GM23248 (cell line): ENCODE results near the gene ZNF606. TPM values are rescaled to one million over a fixed set of nuclear protein-coding genes. Genes with fewer than 3 reads are reported as not detected.

Experiments used
- DNase-seq: peaks from one replicate; pipeline ENCODE4 v3.0.0-alpha.2; 2015
- H2AFZ ChIP-seq: fragments of 200-600 bp; sonication (generic); 2 replicates; pipeline ENCODE4 v1.6.1; 2016; ENCODE audit warnings: antibody characterized with exemption
- H3F3A ChIP-seq: fragments of 200-600 bp; sonication (generic); 2 replicates; pipeline ENCODE4 v1.6.1; 2016; ENCODE audit warnings: mild to moderate bottlenecking, antibody characterized with exemption, mixed run types; ENCODE audit not compliant: insufficient read depth
- H3K27ac ChIP-seq: fragments of 200-600 bp; sonication (generic); 2 replicates; pipeline ENCODE4 v1.5.1; 2016; ENCODE audit warnings: mild to moderate bottlenecking
- H3K27me3 ChIP-seq: fragments of 200-600 bp; sonication (generic); replicated peaks from 2 replicates; pipeline ENCODE4 v1.6.1; 2016; ENCODE audit warnings: mild to moderate bottlenecking; ENCODE audit not compliant: insufficient read depth
- H3K36me3 ChIP-seq: fragments of 200-600 bp; sonication (generic); 2 replicates; pipeline ENCODE4 v1.6.1; 2016; ENCODE audit warnings: low read depth, mild to moderate bottlenecking
- H3K4me1 ChIP-seq: fragments of 200-600 bp; sonication (generic); 2 replicates; pipeline ENCODE4 v1.6.1; 2016; ENCODE audit warnings: mild to moderate bottlenecking; ENCODE audit not compliant: insufficient read depth
- H3K4me2 ChIP-seq: fragments of 200-600 bp; sonication (generic); one replicate; pipeline ENCODE4 v1.6.1; 2016; ENCODE audit warnings: mild to moderate bottlenecking; ENCODE audit not compliant: unreplicated experiment
- H3K4me3 ChIP-seq: fragments of 200-600 bp; sonication (generic); 2 replicates; pipeline ENCODE4 v1.5.1; 2016; ENCODE audit warnings: mild to moderate bottlenecking
- H3K79me2 ChIP-seq: fragments of 200-600 bp; sonication (generic); 2 replicates; pipeline ENCODE4 v1.6.1; 2016; ENCODE audit warnings: mild to moderate bottlenecking; ENCODE audit not compliant: insufficient read depth
- H3K9ac ChIP-seq: fragments of 200-600 bp; sonication (generic); 2 replicates; pipeline ENCODE4 v1.6.1; 2016; ENCODE audit warnings: mild to moderate bottlenecking
- H3K9me2 ChIP-seq: fragments of 200-600 bp; sonication (generic); 2 replicates; pipeline ENCODE4 v1.6.1; 2016; ENCODE audit warnings: mixed run types, mild to moderate bottlenecking, moderate library complexity; ENCODE audit not compliant: insufficient read depth
- H3K9me3 ChIP-seq: fragments of 200-600 bp; sonication (generic); one replicate; pipeline ENCODE4 v1.6.1; 2017; ENCODE audit warnings: low read depth
- H4K20me1 ChIP-seq: fragments of 200-600 bp; sonication (generic); 2 replicates; pipeline ENCODE4 v1.6.0; 2016; ENCODE audit not compliant: insufficient read depth
- EZH2 ChIP-seq: fragments of 200-600 bp; sonication (generic); IDR thresholded peaks from 2 replicates; pipeline ENCODE4 v1.6.1; 2018; ENCODE audit warnings: antibody characterized with exemption, mild to moderate bottlenecking; ENCODE audit not compliant: insufficient read depth, poor library complexity, severe bottlenecking
- EZH2phosphoT487 ChIP-seq: fragments of 200-600 bp; sonication (generic); IDR thresholded peaks from 2 replicates; pipeline ENCODE4 v1.6.1; 2018; ENCODE audit warnings: antibody characterized with exemption, moderate library complexity, mild to moderate bottlenecking, low read depth; ENCODE audit not compliant: insufficient read depth
- WGBS, 2 experiments: methylation state at CpG; one replicate each; pipeline ENCODE4 v1.1.6; 2015 to 2017; ENCODE audit warnings: low lambda C conversion rate in 2 of 2, low coverage in 1 of 2; ENCODE audit errors: missing lambda C conversion rate in 2 of 2; 5-methylcytosine and 5-hydroxymethylcytosine counted together
- in situ Hi-C: fragments of 300-500 bp; cut with MboI; formaldehyde crosslinking; loops from 2 replicates; pipeline ENCODE4 v1.15.0; 2020
- polyA plus RNA-seq: library from polyadenylated mRNA; unstranded; fragments of >200 nt; fragmentation: Nextera tagmentation; extraction: Ambion mirVana; gene quantifications from 2 replicates; pipeline ENCODE4 v1.2.1, GENCODE V29; 2016
- total RNA-seq: library from RNA; depleted of rRNA; stranded (reverse); fragments of >200 nt; shearing (Covaris generic); gene quantifications from 2 replicates; pipeline ENCODE4 v1.2.3, GENCODE V29; 2014

The ZNF606 gene
- total and polyA plus RNA-seq, 2 experiments from 2014 or later, result 8.1 to 15.0 TPM

DNA sequence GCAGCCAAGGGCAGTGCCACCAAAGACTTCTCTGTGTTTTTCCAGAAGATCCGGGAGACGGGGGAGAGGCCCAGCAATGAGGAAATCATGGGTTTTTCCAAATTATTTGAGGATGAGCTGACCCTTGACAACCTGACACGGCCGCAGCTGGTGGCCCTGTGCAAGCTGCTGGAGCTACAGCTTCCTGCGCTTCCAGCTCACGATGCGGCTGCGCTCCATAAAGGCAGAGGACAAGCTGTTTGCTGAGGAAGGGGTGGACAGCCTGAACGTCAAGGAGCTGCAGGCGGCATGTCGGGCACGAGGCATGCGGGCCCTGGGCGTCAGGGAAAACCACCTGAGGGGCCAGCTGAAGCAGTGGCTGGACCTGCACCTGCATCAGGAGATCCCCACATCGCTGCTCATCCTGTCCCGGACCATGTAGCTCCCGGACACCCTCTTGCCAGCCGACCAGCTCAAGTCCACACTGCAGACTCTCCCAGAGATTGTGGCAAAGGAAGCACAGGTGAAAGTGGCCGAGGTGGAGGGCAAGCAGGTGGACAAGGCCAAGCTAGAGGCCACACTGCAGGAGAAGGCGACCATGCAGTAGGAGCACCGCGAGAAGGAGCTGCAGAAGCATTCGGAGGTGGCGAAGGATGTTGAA lies 42.9 kb upstream of the ZNF606 start:
- TF ChIP-seq EZH2 (no peak), EZH2phosphoT487 (no peak)
- DNase-seq, result no peak
- H4K20me1 ChIP-seq, result no peaks in the 10 kb centered on the region
- H3K79me2 ChIP-seq, result no peaks in the 10 kb centered on the region
- 58 to 60% methylated on average over 24 of the region's 24 CpGs for WGBS, 2 experiments
- in situ Hi-C loops, result no loop called here
- H3F3A ChIP-seq, result no peaks in the 10 kb centered on the region
- no peaks in the 10 kb centered on the region for H3K4me1 ChIP-seq
- H3K9me3 ChIP-seq, result no peaks in the 10 kb centered on the region
- H3K27ac ChIP-seq, result no peak overlapping the region
- H3K27me3 ChIP-seq, result no peaks in the 10 kb centered on the region
- H3K9me2 ChIP-seq, result no peaks in the 10 kb centered on the region
- no peak overlapping the region for H2AFZ ChIP-seq
- H3K4me3 ChIP-seq, result no peak overlapping the region
- no peak overlapping the region for H3K4me2 ChIP-seq
- H3K9ac ChIP-seq, result no peak overlapping the region
- no peaks in the 10 kb centered on the region for H3K36me3 ChIP-seq

DNA sequence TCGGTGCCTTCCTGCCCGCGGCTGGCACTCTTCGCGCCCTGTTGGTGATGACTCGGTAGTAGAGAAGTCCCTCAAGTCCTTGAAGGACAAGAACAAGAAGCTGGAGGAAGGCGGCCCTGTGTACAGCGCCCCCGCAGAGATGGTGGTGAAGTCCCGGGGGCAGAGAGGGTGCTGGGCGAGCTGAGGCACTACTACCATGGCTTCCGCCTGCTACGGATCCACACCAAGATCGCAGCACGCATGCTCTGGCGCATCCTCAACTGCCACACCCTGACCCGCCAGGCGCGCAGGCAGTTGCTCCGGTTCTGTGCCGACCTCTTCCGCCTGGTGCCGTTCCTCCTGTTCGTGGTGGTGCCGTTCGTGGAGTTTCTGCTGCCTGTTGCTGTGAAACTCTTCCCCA lies 42.3 kb upstream of the ZNF606 start:
- Histone ChIP-seq H3K9me3 (no peaks in the 10 kb centered on the region), H3K27me3 (no peaks in the 10 kb centered on the region), H3K79me2 (no peaks in the 10 kb centered on the region), H3K9me2 (no peaks in the 10 kb centered on the region), H3K36me3 (no peaks in the 10 kb centered on the region), H3K4me2 (no peak overlapping the region), H3F3A (no peaks in the 10 kb centered on the region), H2AFZ (no peak overlapping the region), H3K4me1 (no peaks in the 10 kb centered on the region), H3K9ac (no peak overlapping the region), H3K27ac (no peak overlapping the region), H3K4me3 (no peak overlapping the region), H4K20me1 (no peaks in the 10 kb centered on the region)
- in situ Hi-C loops, result no loop called here
- TF ChIP-seq EZH2, result no peak
- TF ChIP-seq EZH2phosphoT487, result no peak
- no peak for DNase-seq
- 76 to 80% methylated on average over 26 of the region's 26 CpGs for WGBS, 2 experiments

DNA sequence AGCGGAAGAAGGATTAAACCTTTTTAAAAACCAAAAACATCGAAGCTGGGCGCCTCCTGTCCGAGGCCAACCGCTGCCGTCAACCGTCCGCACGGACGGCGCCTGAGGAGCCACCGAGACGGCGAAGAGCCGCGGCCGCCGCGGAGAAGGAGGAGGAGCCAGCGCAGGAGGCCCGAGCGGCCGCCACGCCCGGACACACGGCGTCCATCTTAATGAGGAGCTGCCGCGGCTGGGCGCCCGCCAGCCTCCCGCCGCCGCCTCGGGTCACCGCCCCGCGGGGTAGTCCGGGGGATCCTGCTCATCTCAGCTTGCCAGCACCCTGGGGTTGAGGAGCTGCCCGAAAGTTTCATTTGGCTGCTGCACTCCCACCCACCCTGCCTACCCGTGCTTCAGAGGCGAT lies 41.8 kb upstream of the ZNF606 start:
- Histone ChIP-seq H3K4me1 (no peaks in the 10 kb centered on the region), H3K9me3 (no peaks in the 10 kb centered on the region), H3K9me2 (no peaks in the 10 kb centered on the region), H3K79me2 (no peaks in the 10 kb centered on the region), H3K4me2 (no peak overlapping the region), H3K9ac (no peak overlapping the region), H3F3A (no peaks in the 10 kb centered on the region), H3K27ac (no peak overlapping the region), H2AFZ (no peak overlapping the region), H4K20me1 (no peaks in the 10 kb centered on the region), H3K36me3 (no peaks in the 10 kb centered on the region), H3K27me3 (no peaks in the 10 kb centered on the region), H3K4me3 (no peak overlapping the region)
- in situ Hi-C loops, result no loop called here
- WGBS, 2 experiments, result 45 to 56% methylated on average over 30 to 42 of the region's 42 CpGs
- DNase-seq, result no peak
- TF ChIP-seq EZH2phosphoT487 (no peak), EZH2 (no peak)

DNA sequence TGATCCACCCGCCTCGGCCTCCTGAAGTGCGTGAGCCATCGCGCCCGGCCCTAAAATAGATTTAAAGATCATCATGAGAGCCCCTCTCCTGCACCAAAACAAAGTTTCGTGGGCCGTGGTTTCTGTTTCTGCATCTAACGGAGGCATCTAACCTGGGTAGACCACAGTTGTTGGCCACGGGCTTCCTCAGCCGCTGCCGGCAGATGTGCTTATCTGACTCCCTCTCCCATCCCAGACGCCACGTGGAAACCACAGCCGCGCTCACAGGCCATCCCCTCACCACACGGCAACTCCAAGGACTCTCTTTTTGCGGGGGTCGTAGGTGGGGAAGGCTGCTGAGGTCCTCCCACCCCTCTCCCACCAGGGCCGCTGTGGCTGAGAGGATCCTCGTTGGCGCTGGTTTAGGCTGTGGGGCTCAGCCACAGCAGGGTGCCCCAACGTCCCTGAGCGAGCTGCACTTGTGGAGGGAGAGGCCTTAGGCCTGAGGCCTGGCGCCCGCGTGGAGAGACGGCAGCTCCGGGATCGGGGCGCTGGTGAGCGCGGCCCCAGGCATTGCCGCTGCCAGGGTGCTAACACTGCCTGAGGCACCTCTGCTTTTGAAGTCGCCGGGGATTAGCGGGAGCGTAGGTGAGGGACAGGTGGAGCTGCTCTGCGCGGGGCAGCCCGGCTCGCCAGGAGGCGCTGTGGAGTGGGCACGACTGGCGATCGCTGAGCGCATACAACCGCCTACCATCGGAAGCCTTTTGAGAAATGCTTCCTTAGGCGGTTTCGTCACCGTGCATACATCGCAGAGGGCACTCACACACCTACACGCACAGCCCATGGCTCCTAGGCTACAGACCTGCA lies 40.1 kb upstream of the ZNF606 start:
- H3K79me2 ChIP-seq, result no peaks in the 10 kb centered on the region
- no peak overlapping the region for H3K4me3 ChIP-seq
- H3K27ac ChIP-seq, result no peak overlapping the region
- H3K36me3 ChIP-seq, result no peaks in the 10 kb centered on the region
- no peaks in the 10 kb centered on the region for H3K9me3 ChIP-seq
- H2AFZ ChIP-seq, result no peak overlapping the region
- 30 to 34% methylated on average over 53 of the region's 54 CpGs for WGBS, 2 experiments
- TF ChIP-seq EZH2, result no peak
- no peak for TF ChIP-seq EZH2phosphoT487
- in situ Hi-C loops, result no loop called here
- H4K20me1 ChIP-seq, result no peaks in the 10 kb centered on the region
- no peaks in the 10 kb centered on the region for H3F3A ChIP-seq
- H3K9ac ChIP-seq, result no peak overlapping the region
- H3K4me1 ChIP-seq, result no peaks in the 10 kb centered on the region
- DNase-seq, result no peak
- H3K9me2 ChIP-seq, result no peaks in the 10 kb centered on the region
- no peaks in the 10 kb centered on the region for H3K27me3 ChIP-seq
- no peak overlapping the region for H3K4me2 ChIP-seq
